Stimulated activated CD4-positive, alpha-beta T cell treated with anti-CD3 and anti-CD28 coated beads, Interleukin-1b, Interleukin-23, amount 100 ng/mL, for 4 hours (primary cell): ENCODE results near the gene PPM1H.
"Not testable (repeated sequence)": the region's sequence is repeated elsewhere in the genome, so short reads cannot be mapped to it uniquely, and the experiment has no call there.

Experiments used
- DNase-seq, 2 donors: peaks; one replicate each; pipeline ENCODE4 v3.0.0-alpha.2; 2020; ENCODE audit warnings: low read depth in 2 of 2

Gene PPM1H

DNA sequence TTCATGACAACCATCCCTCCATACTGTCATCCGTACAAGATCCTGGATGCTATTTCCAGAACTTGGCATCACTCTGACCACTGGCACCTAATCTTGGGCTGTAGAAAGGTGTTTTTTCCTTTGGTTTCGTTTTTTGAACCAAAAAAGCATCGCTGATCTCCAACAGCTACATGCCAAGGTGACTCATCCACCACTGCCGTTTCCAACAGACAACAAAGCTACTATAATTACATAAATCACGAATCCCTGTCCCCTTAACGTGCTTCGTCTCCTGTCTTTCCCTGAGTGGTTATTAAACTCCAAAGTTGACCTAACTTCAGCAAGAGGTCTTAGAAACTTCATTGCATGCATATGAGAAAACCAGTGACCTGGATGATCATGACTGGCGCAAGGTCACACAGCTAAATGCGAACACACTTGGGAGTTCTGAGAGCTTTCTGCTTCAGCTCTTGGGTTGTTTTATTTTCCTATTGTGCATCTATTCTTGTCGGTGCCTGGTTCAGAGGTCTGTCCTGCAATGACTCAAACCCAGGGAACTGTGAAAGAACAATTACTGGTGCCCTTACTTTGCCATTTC is 99.9 kb downstream of the PPM1H start:
- DNase-seq, result no peak

DNA sequence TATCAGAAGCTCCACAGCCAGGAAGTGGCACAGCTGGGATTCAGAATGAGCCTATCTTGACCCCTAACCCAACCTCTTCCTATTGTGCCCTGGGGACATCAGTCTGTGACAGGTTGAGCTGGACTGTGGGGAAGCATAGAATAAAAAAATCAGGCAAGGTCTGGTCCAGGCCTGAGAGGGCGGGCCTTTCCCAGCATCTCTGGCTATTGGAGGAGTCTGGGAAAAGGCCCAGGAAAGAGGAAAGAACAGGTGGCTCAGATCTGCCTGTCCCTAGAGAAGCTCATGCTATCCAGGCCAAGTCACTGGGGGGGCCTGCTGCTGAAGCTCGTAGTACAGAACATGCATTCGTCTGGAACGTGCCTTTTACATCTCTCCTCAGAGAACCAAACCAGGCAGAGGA is 100.5 kb downstream of the PPM1H start:
- DNase-seq, result no peak

DNA sequence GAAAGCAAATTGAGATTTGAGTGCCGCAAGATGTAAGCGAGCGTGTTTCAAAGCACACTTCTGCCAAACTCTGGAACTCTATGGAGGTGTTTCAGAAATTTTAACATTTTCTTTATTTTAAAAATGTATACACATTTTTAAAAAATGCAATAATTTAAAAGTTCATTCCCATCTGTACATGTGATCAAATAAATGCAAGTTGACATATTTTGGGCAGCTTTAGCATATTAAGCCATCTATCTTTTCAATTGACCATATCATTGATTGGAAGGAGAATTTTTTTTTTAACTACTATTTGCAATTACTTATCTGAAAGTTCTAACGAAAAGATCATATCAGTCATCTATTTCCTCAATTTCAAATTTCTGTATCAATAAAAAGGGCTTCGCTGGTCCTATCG is 101.3 kb downstream of the PPM1H start:
- no peak for DNase-seq

DNA sequence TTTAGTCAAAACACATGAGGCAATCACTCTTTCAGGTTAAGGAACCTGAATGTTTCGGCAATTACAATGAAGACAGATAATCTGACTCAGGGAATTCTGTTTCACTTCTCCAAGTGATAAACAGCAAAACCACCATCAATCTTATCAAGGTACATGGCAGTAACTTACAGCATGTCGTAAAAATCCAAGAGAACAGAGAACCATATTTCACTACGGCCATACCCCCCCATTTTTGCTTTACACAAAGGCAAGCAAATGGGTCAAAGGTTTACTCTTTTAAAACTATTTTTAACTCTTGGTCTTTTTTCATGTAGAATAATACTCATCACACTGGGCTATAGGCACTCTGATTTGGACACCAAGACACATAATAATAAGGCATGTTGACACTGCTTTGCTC is 102.4 kb downstream of the PPM1H start:
- no peak for DNase-seq

DNA sequence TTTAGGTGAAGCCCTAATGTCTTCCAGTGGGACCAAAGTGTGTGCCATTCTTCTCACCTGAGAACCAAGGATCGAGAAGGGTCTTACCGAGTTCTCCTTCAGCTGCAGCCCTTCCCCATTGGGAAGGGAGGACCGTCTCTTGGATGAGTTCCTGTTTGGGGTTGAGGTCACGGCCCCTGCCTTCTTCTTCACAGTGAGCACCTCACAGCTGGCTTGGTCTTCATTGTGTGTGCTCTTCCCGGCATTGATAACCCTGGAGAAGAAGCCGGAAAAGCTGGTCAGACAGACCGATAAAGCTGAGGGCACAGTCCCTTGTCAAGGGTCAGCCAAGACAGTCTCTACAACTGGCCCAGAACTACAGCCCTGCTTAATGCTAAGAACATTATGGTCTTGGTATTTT is 102.9 kb downstream of the PPM1H start:
- no peak for DNase-seq

DNA sequence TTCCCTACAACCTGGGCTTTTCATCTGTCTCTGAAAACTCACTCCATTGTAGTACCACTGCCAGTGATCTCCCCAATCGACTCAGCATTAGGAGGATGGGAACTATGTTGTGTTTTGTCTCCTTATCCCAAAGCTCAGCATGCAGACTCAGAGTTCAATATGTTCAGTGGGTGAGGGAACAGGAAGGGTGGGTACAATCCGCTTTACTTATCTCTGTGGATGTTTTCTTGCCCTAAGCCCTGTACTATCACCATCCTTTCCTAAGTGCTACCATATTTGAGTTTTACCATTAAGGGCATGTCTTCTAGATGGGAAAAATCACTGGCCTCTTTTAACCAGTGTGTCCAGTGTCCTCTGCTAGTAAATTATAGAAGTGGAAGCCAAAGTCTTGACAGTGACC is 107.1 kb downstream of the PPM1H start:
- DNase-seq, result no peak

DNA sequence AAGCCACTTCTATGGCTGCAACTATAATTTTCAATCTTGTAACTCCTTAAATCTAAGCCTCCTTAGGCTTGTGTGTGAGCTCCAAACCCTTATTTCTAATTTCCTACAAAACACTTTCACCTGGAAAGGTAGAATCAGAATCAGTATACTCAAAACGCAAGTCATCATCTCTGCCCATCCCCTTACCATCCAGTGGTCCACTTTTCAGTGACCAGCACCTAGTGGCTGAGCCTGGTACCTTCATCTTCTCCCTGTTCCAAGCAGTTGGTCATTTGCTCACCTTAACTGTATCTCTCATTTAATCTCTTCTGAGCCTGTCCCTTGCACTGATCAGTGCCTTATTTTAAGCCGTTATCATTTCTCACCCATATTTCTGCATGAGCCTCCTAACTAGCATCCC is 107.9 kb downstream of the PPM1H start:
- DNase-seq, result no peak

DNA sequence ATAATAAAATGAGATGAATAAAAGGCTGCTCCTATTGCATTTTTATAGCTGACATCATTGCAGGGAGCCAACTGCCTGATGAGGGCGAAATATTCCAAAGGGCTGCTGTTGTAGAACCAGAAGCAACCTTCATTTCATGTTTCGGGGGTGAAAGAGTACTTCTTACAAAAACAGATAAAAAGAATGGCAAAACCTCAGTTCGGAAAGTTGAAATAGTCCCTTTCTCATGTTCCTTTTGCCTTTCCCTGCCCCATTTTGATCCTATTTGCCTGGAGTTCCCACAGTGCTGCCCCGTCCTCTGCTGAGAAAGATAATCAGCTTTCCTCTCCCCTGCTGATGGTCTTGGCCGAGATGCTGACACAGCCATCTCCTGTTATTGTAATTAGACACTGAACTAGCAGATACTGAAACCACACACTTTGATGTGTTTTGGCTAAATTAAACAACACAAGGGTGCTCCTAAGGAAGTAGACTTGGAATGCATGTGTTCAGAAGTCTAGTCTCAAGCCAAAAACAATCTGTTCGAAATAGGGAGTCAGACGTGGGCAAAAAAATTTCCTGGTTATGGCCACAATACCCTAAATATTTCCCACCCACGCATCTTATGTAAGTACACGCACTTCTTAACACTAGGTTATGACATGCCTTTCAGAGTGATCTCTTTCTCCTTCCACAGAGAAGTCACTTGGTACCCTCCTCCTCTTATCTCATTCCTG is 117.2 kb downstream of the PPM1H start:
- no peak for DNase-seq

DNA sequence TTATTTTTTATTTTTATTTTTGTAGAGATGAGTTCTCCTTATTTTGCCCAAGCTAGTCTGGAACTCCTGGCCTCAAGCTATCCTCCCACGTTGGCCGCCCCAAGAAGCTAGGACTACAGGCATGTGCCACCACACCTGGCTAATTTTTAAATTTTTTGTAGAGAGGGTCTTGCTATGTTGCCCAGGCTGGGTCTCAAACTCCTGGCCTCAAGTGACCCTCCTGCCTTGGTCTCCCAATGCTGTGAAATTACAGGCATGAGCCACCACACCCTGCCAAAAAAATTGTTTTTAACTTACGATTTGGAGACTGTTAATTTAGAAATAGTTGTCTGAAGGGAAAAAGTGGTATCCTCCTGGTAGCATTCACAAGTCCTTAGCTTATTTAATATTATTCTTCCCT is 120.7 kb downstream of the PPM1H start:
- DNase-seq, result no peak

DNA sequence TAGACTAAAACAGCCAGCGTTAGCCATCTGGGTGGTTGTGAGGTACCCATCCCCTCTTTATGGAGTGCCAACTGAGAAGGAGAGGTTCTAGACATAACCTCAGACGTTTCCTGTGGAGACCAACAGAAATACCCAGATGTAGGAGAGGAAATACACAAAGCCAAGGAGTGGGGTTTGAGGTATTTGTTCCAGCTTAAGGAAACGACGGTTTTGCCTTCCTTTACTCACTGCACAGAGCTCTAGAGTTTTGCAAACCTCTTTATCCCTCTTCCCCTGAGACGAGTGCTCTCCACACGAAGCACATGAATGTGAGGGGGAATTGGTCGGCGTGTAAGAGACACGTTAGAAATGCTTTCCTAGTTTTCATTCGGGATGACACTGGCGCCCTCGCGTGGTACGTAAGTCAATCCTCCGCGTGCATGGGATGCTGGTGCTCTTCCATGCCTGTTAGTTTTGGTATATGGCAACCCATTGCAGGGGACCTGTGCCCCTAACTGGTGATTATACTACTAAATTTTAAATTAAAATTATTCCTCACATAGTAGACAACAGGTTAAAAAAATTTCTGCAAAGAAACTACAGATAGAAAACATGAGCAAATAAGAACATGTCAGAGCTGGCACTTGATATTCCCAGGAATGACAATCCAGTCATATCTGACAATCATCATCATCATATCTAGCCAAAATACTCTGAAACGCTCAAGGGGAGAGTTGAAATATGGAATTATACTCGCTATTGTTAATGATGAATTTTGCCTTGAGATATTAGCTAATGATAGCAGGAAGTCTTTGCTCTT is 121.7 kb downstream of the PPM1H start:
- DNase-seq, result peak; percentile 5 to 26

DNA sequence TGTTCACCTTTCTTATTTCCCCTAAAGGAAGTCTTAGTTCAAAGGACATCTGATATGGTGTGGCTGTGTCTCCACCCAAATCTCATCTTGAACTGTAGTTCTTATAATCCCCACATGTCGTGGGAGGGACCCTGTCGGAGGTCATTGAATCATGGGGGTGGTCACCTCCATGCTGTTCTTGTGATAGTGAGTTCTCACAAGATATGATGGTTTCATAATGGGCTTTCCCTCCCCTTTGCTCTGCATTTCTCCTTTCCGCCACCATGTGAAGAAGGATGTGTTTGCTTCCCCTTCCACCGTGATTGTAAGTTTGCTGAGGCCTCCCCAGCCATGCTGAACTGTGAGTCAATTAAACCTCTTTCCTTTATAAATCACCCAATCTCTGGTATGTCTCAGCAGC is 123.5 kb downstream of the PPM1H start:
- DNase-seq, result not testable (repeated sequence)

DNA sequence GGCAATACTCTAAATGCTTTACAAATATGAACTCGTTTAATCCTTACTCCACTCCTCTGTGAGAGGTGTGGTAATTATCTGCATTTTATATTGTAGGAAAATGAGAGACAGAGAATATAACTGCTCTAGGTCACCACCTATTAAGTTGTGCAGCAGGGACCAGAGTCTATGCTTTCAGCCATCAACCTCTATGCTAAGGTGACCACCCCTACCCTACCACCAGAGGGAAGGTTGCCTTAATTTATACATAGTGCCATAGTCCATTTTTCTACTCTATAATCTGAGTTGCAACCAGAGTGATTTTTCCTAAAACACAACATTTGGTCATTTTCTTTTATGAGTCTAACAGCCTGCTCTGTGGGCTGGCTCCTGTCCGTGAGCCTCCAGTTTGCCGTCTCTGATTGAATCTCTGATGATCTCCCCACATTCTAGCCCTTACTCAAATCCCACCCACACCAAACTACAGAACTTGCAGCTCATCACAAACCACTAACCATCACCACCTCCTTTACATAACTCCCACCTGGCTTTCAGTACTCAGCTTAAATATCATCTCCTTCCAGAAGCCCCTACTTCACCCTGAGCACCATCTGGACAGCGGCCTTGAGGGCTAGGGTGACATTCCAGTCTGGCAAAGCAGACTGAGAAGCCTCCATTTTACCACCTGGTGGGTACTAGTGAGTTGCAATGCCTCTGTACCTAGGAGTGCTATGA is 126.6 kb downstream of the PPM1H start:
- DNase-seq, result no peak

DNA sequence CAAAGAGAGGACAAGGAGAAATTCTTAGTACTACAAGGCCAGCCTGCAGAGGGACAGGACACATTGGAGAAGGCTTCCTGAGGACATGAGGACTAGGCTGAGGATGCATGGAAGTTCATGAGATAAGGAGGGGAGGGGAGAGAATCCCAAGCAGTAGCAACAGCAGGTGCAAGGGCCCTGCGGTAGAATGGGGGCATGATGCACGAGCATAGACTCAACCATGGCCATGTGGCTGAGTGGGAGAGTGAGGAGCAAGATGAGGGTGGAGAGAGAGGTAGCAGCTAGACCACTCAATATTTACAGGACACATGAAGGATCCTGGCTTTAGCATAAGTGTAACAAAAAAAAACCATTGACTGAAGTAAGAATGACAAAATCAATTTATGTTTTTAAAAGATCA is 128.1 kb downstream of the PPM1H start:
- DNase-seq, result no peak

DNA sequence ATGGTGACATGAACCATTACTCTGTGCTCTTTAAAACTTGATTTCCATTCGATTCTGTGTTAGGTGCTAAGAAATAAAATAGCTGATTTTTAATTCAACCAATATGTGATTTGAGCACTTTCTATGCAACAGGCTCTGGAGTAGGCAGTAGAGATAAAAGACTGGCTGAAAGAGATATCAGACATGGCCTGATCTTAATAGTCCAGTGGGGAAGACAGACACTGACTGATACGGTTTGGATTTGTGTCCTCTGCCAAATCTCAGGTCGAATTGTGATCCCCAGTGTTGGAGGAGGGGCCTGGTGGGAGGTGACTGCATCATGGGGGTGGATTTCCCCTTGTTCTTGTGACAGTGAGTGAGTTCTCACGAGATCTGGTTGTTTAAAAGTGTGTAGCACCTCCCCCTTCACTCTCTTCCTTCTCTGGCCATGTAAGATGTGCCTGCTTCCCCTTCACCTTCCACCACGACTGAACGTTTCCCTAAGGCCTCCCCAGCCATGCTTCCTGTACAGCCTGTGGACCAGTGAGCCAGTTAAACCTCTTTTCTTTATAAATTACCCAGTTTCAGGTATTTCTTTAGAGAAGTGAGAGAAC is 128.6 kb downstream of the PPM1H start:
- DNase-seq, result no peak

DNA sequence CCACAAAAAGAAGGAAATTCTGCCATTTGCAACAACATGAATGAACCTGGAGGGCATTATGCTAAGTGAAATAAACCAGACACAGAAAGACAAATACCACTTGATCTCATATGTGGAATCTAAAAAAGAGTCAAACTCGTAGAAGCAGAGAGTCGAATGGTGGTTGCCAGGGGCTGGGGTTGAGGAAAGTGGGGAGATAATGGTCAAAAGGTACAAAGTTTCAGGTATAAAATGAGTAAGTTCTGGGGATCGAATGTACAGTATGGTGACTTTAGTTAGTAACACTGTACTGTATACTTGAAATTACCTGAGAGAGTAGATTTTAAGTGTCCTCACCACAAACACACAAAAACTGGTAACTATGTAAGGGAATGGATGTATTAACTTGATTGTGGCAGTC is 129.4 kb downstream of the PPM1H start:
- no peak for DNase-seq

DNA sequence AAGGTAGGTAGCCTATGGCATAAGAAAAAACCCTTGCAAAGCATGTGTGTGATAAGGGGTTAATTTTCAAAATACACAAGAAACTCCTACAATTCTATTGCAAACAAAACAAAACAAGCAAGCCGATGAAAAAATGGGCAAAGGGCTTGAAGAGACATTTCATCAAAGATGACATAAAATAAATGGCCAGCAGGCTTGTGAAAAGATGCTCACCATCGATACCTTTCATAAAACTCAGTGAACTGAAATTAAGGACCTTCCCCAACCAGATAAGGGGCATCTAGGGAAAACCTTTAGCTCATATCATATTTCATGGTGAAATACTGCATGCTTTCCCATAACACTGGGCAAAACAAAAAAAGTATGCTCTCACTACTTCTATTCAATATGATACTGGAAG is 131.2 kb downstream of the PPM1H start:
- no peak for DNase-seq

DNA sequence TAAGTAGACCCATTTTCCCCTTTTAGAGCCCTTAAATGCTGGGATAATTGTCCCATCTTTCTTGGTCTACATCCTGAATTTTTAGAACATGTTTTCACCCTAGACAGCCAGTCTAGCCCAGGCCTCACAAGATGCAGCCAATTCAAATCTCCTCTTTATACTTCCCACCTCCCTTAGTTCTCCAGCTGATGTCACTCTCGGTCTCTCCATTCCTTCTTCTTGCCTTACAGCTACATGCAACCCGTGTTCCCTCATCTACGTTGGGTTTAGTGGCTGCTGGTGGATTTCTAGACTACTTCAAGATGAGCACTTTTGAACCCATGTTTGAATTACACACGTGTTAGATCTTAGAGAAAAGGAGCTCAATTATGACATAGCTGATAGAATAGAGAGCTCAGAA is 132.0 kb downstream of the PPM1H start:
- DNase-seq, result no peak

DNA sequence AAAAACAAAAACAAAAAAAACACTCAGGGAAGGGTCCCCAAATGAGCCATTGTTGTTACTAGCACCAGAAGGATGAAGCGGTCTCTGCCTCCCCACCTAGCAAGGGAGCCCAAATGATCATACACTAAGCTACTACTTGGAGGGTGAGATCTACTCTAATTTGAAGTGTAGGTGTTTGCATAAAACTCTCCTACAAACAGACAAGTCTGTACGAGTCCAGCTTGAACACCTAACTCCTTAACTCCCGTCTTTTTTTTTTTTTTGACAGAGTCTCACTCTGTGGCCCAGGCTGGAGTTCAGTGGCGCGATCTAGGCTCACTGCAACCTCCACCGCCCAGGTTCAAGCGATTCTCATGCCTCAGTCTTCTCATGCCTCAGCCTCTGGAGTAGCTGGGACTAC is 132.6 kb downstream of the PPM1H start:
- no peak for DNase-seq

DNA sequence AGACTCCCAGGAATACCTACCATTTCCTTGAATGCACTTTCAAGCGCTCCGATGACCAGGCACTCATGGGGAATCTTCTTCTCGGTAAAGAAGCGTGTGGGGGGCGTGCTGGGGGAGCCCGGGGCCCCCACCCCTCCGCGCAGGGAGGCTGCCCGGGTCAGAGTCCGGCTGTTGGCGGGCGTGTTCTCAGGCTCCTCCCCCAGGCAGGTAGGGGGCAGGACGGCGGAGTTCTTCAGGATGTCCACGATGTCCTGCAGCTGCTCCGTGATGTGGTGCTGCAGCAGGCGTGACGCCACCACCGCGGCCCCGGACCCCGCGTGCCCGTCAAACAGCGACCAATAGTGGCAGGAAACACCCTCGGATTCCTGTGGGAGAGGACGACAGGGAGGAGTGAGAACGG is 133.2 kb downstream of the PPM1H start:
- no peak for DNase-seq

DNA sequence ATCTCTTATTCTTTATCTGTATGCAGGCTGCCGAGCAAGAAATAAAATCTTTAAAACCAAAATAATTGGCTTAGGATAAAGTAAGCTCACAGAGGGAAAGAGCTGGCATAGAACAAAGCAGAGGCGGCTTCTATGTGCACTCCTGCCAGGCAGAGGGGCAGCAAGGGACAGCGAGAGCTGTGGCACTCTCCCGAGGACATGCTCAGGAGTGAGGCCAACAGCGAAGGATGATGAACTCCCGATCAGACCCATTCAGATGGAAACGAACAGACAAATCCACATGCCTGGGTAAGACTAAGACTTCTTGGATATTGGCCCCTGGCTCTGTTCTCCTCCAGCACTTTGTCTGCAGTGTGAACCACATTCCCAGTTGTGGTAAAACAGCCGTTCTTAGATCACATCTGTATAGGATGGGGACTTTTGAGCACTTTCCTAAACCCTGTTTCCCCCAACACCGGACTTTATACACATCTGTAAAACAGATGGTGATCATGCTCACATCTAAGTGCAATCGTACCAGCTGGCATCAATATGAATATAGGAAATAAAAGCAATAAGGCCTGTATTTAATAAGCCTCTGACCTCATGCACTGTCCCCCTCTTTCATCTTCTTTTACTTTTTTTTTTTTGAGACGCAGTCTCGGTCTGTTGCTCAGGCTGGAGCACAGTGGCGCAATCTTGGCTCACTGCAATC is 134.1 kb downstream of the PPM1H start:
- no peak for DNase-seq

DNA sequence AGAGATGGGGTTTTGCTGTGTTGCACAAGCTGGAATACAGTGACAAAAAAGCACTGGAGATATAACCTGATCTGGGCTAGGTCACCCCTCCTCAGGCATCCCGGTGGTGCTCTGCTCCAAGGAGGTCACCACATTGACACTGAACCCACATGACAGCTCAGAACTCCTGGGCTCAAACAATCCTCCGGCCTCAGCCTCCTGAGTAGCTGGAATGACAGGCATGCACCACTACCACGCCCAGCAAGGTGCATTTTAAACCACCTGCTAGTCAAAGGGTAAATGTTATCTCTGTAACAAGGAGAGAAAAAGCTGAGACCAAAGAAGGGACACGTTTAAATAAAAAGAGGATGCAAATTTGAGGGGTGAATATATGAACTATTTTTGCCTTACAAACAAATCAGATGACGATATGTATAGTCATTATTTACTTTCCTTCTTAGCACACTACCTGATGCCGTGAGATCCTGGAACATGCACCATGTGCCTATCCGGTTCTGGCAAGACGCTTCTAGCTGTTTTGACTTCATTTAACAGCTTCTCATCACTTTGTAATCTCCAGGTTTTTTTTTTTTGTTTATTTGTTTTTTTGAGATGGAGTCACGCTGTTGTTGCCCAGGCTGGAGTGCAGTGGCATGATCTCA is 135.1 kb downstream of the PPM1H start:
- no peak for DNase-seq
